HG03342 (cell line): ENCODE results near the gene CARNS1.

Experiments used
- ATAC-seq: cut with Tn5 transposase; IDR thresholded peaks from one replicate; pipeline ENCODE4 v1.9.1; 2021; ENCODE audit warnings: mild to moderate bottlenecking, moderate library complexity; ENCODE audit not compliant: unreplicated experiment

CARNS1 gene

DNA sequence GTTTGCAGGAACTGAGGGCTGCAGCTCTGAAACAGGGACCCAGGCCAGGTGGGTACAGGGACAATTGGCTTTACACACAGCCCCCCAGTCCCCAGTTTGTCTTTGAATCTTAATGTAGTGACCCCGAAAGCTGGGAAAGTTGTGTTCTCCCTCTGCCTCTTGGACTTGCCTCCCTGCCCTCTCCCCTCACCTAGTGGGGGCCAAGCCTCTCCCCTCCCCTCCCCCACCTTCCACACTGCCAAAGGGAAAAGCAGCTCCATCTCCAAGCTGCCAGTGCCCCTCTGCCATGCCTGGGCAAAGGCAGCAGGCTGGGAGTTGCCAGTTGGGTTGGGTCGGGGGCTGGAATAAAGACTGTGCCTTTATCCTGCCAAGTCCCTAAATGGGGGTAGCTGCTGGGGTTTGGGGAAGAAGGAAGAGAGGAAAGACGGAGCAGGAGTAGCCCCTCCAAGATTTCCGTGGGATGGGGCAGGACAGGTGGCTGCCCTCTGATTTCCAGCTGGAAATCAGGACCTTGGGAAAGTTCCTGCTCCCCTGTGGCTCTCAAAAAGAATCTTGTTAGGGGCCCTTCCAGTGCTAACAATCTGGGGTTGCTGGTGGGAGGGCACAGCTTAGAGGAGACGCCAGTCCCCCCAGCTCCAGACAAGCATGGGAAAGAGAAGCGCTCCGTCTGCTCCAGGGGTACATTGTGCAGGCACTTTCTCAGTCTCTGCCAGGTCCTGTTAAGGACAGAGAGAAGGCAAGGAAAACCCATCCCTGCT lies 39.2 kb upstream of the CARNS1 start:
- ATAC-seq = no peak

DNA sequence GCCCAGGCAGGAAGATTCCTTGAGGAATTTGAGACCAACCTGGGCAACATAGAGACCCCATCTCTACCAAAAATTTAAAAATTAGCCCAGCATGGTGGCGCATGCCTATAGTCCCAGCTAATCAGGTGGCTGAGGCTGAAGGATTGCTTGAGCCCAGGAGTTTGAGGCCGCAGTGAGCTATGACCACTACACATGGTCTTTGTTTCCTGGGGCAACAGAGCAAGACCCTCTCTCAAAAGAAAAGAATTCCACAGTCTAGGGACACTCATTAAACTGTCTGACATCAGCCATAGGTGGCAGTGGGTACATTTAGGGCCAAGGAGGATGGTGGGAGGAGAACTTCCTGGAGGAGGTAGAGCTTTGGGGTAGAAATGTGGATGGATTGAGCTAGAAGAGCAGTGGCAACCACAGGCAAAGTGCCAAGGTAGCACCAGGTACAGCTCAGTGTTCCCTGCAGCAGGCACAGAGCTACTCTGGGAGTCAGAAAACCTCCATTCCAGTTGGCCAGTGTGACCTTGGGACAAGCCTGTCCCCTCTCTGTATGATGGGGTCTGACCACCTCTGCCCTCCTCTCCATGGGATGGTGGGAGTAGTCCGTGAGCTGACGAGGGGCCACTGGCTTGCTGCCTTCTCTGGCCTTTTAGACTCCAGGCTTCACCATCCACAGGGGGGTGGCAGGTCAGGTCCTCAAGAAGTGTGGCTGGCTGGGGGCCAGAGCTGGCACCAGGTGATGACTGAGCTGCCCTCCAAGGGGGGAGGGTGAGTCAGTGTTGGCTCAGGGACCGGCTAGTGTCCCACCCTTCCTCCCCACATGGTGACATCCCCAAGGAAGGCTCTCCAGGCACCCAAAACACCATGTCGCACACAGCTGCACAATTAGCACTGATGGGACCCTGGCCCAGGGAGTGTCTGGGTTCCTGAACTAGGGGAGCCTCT lies 38.3 kb upstream of the CARNS1 start:
- no peak for ATAC-seq

DNA sequence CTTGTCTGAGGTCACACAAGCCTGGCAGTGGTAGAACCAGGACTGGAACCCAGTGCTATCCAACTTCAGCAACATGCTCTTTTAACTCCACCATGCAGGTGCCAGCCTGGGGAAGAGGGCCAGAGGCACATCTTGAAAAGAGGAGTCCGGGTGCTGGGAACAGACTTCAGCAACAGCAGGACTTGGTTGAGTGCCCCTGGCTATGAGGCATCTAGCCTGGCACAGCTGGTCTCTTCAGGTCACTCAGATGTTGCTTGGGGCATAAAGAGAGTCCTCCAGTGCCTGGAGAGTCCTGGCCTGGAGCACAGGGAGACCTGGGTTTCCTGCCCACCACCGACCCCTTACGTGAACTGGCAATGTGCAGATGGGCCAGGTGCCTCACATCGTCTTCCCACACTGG lies 36.9 kb upstream of the CARNS1 start:
- no peak for ATAC-seq

GRCh38 chr11:67379061-67380058 lies 36.1 kb upstream of the CARNS1 start:
- no peak for ATAC-seq

DNA sequence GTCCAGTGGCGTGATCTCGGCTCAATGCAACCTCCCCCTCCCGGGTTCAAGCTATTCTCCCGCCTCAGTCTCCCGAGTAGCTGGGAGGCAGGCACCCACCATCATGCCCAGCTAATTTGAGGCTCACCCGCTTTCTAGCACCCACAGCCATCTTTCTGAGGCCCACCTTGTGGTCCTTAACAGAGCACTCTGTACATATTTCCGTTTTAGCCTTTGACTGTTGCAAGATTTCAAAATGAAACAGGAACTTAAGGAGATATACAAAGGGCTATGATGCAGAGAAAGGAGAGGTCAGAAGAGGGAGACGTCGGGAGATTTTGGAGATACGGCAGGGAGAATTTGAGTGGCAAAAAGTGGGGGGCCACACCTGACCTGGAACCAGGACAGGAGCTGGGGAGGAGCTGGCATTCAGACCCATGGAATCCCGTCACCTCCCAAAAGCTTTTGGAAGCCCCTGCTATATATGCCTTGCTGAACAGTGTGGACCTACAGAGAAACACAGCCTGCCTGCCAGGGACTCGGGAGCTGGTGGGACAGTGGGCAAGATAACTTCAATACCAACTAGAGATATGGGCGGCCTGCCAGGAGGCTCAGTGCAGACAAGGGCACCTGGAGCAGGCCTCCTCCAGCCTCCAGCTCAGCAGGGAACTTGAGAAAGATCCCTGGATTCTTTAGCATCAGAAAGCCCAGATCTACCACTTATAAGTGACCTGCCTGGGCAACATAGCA lies 34.1 kb upstream of the CARNS1 start:
- ATAC-seq = no peak

- no peak for ATAC-seq
Observed at GRCh38 chr11:67382276-67383136, 33.0 kb upstream of the CARNS1 start.

DNA sequence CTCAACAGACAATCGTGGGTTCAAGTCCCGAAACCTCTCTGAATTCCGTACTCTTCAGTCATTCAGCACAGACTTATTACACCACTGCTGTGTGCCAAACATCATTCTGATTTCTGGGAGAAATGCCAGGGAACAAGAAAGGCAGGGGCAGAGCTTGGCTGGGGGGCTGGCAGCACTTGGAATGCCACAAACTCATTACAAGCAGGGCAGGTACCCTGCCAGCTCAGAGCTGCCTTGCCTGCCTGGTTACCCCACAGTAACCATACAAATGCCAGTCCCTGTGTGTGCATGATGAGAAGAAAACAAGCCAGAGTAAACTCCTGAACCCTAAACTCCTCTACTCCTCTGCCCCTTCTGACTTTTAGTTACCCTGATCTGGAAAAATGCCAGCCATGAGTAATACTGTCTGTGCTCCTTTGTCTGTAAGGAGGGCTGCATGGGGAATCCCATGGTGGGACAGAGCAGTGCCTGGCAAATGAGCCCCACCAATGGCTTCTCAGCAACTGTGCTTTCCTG lies 30.6 kb upstream of the CARNS1 start:
- no peak for ATAC-seq

- ATAC-seq = no peak
Observed at GRCh38 chr11:67387069-67387468, 28.4 kb upstream of the CARNS1 start.

- no peak for ATAC-seq
Observed at GRCh38 chr11:67387518-67387917, 28.0 kb upstream of the CARNS1 start.

DNA sequence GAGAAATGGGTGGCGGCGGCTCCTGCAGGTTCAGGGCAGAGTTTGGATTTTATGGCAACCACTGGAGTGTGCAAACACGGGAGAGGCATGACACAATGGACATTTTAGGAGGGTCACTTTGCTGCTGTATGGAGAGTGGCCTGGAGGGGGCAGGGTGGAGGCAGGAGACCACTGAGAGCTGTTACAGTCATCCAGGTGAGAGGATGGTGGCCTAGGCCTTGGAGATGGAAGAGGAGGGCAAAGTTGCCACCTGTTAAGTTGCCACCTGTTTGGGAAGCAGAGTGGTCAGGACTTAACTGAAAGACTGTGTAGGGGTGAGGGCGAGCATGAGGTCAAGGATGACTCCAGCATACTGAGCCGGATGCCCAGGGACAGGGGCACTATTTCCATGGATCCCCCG lies 26.0 kb upstream of the CARNS1 start:
- ATAC-seq = no peak

- ATAC-seq = no peak
Observed at GRCh38 chr11:67390947-67391303, 24.6 kb upstream of the CARNS1 start.

DNA sequence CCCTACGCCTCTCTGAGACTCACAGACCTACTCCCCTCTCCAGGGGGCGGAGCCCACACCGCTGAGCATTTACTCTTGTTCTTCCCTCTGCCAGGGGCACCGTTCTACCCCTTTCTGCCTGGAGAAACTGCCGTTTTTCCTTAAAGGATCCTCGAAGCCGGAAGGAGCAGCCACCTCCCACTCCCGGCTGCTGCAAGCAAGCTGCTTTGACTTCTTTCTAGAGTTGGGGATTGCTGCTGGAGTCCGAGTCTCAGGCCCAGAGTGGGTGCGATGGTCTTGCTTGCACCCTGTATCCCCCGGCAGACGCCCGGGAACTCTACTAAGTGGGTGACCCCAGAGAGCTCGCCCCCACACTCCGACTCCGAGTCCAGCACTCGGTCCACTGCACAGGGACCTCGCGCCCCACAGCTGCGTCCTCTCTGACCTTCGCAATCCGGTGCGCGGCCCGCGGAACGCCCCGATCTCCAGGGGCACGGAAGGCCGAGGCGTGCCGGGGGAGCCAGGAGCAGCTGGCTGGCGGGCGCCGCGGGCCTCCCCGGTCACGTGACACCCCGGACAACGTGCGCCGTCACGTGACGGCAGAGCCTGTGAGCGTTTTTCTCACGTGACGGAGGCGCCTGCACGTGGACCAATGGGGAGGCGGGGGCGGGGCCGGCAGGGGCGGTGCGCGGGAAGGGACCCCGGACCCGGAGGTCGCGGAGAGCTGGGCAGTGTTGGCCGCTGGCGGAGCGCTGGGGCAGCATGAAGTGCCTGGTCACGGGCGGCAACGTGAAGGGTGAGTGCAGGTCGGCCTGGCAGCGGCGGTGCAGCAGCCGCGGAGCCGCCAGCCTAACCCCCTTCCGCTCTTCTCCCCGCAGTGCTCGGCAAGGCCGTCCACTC lies 23.9 kb upstream of the CARNS1 start, which contains the start of gene RAD9A:
Gene RAD9A, plus strand, starts transcription at position 683 of the 879 bp plus-strand sequence. Its CDS starts 59 bp downstream, at position 742.
- peak; percentile 69 for ATAC-seq

- no peak for ATAC-seq
Observed at GRCh38 chr11:67392183-67392715, 23.2 kb upstream of the CARNS1 start.

DNA sequence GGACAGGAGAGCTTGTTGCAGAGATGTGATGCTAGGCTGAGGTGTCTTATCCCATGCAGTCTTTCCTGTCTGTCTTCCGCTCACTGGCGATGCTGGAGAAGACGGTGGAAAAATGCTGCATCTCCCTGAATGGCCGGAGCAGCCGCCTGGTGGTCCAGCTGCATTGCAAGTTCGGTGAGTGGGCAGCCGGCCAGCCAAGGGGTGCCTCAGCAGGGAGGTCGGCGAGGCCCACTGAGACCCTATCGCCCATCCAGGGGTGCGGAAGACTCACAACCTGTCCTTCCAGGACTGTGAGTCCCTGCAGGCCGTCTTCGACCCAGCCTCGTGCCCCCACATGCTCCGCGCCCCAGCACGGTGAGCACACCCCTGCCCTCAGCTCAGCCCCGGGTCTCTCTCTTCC lies 22.0 kb upstream of the CARNS1 start:
- ATAC-seq = no peak

- no peak for ATAC-seq
Observed at GRCh38 chr11:67393990-67394389, 21.5 kb upstream of the CARNS1 start.

- no peak for ATAC-seq
Observed at GRCh38 chr11:67395555-67396258, 19.8 kb upstream of the CARNS1 start.

GRCh38 chr11:67396259-67396581 lies 19.3 kb upstream of the CARNS1 start:
- no peak for ATAC-seq
